Measurements from ENCODE around the gene BLCAP. TPM values are rescaled to one million over a fixed set of nuclear protein-coding genes. Genes with fewer than 3 reads are reported as not detected.

Gene BLCAP
- total RNA-seq, 1 experiment from 2014 or later: 54.3 TPM

- no peak overlapping the region for H3K27ac ChIP-seq (ENCODE audit: insufficient read length, low read depth, low read length)
- no peaks in the 10 kb centered on the region for H4K20me1 ChIP-seq (ENCODE audit: control insufficient read depth, insufficient read depth, insufficient read length)
- H4K91ac ChIP-seq (ENCODE audit: insufficient read length, low read depth, low read length): no peak overlapping the region
- H2BK20ac ChIP-seq (ENCODE audit: low read depth, low read length, poor library complexity, severe bottlenecking): no peak overlapping the region
- no peak overlapping the region for H3K4me2 ChIP-seq (ENCODE audit: insufficient read depth, insufficient read length, low read length)
- H3K79me2 ChIP-seq (ENCODE audit: insufficient read depth, low read length): no peaks in the 10 kb centered on the region
- no peak overlapping the region for H3K56ac ChIP-seq (ENCODE audit: insufficient read length, low read depth, low read length)
- H2BK15ac ChIP-seq (ENCODE audit: low read depth, low read length): no peak overlapping the region
- Mint-ChIP-seq H3K9me3 (no peaks in the 10 kb centered on the region), H3K4me3 (no peak overlapping the region), H3K36me3 (ENCODE audit: insufficient read depth in 1 of 3, low read depth in 3 of 3) (no peaks in the 10 kb centered on the region), H3K27ac (no peak overlapping the region), H3K27me3 (ENCODE audit: low read depth) (no peaks in the 10 kb centered on the region; the same call in 1 of the 2 replicates), H3K4me1 (peaks cover 14% of the 10 kb centered on the region in 2 experiments)
- H3K18ac ChIP-seq (ENCODE audit: insufficient read length, low read depth, low read length): no peak overlapping the region
- no peak overlapping the region for H3K23ac ChIP-seq (ENCODE audit: insufficient read length, low read depth, low read length)
- no peak overlapping the region for H3K4ac ChIP-seq (ENCODE audit: low read depth, low read length)
- no peak overlapping the region for H2AK5ac ChIP-seq (ENCODE audit: insufficient read length, low read length)
- H3K14ac ChIP-seq (ENCODE audit: insufficient read depth, low read length): no peak overlapping the region
- H2BK120ac ChIP-seq (ENCODE audit: low read depth, low read length, poor library complexity, severe bottlenecking): no peak overlapping the region
- no peak overlapping the region for H4K8ac ChIP-seq (replicated peaks; ENCODE audit: insufficient read length, low read depth, low read length)
- H2AFZ ChIP-seq (ENCODE audit: low read length): no peak overlapping the region
- no CpG with 5 or more reads among the region's 6 CpGs for WGBS (ENCODE audit: extremely low coverage, insufficient read length, low lambda C conversion rate)
- no peak overlapping the region for H3K9ac ChIP-seq (ENCODE audit: extremely low read depth, insufficient read length, low read length)
- no peaks in the 10 kb centered on the region for H3K27me3 ChIP-seq (ENCODE audit: insufficient read depth, low read length)
- no peak overlapping the region for H4K5ac ChIP-seq (ENCODE audit: insufficient read length, low read depth, low read length)
- TF ChIP-seq CTCF (conservative IDR thresholded peaks at IDR 0.05): no peak
- H3K79me1 ChIP-seq (ENCODE audit: insufficient read depth, low read depth, low read length, poor library complexity, severe bottlenecking): no peaks in the 10 kb centered on the region
- no peak overlapping the region for H2BK12ac ChIP-seq (ENCODE audit: insufficient read length, low read depth, low read length)
- no peaks in the 10 kb centered on the region; the same call in 1 of the 2 replicates for H3K4me1 ChIP-seq (ENCODE audit: insufficient read depth, low read length)
- H2BK5ac ChIP-seq (ENCODE audit: insufficient read length, low read length): no peak overlapping the region
- H3K23me2 ChIP-seq (ENCODE audit: insufficient read length, low read depth, low read length, poor library complexity, severe bottlenecking): no peaks in the 10 kb centered on the region
- DNase-seq: no peak
- no peak overlapping the region for H3T11ph ChIP-seq (ENCODE audit: low read length)
- H3K9me3 ChIP-seq (ENCODE audit: control insufficient read depth, low read depth, low read length): no peaks in the 10 kb centered on the region
These were observed 14.6 kb upstream of the BLCAP start for GRCh38 chr20:37542281-37542680.
